HL-60 (cell line): Measurements from ENCODE around the gene POR.

Experiments used
- CTCF ChIP-seq: IDR thresholded peaks from one replicate; pipeline ENCODE4 v1.5.1; 2011; ENCODE audit warnings: low read length, control low read depth, inconsistent platforms; ENCODE audit not compliant: insufficient read depth
- GABPA ChIP-seq: IDR thresholded peaks from 2 replicates; pipeline ENCODE4 v1.6.1; 2012; ENCODE audit warnings: low read depth
- POLR2AphosphoS5 ChIP-seq: IDR thresholded peaks from 2 replicates; pipeline ENCODE4 v1.6.1; 2012; ENCODE audit warnings: low read depth
- REST ChIP-seq: IDR thresholded peaks from 2 replicates; pipeline ENCODE4 v1.6.1; 2012; ENCODE audit warnings: low read depth; ENCODE audit not compliant: insufficient replicate concordance
- SPI1 ChIP-seq: IDR thresholded peaks from 2 replicates; pipeline ENCODE4 v1.6.1; 2012; ENCODE audit warnings: low read depth, mild to moderate bottlenecking, borderline replicate concordance

- TF ChIP-seq CTCF (no peak), SPI1 (no peak), POLR2AphosphoS5 (no peak), REST (no peak), GABPA (no peak)
These were observed 64.9 kb downstream of the POR start for GRCh38 chr7:75979759-75980429.
